Mesothelial cell of epicardium (in vitro differentiated cells): Measurements from ENCODE around the gene PARD3B. TPM values are rescaled to one million over a fixed set of nuclear protein-coding genes. Genes with fewer than 3 reads are reported as not detected.

Experiments used
- DNase-seq, 2 experiments: peaks; one replicate each; pipeline ENCODE4 v3.0.0; 2021; ENCODE audit warnings: low spot score in 2 of 2; ENCODE audit not compliant: unreplicated experiment in 2 of 2
- H3K27ac Mint-ChIP-seq: 2 replicates; pipeline ENCODE4 v1.8.0; 2021; ENCODE audit warnings: mixed read lengths
- H3K27me3 Mint-ChIP-seq: 2 replicates; pipeline ENCODE4 v1.8.0; 2021; ENCODE audit warnings: low read depth, mixed read lengths
- H3K36me3 Mint-ChIP-seq: 2 replicates; pipeline ENCODE4 v1.8.0; 2021; ENCODE audit warnings: mixed read lengths
- H3K4me1 Mint-ChIP-seq: 2 replicates; pipeline ENCODE4 v1.8.0; 2021; ENCODE audit warnings: mixed read lengths
- H3K4me3 Mint-ChIP-seq: 2 replicates; pipeline ENCODE4 v1.8.0; 2021; ENCODE audit warnings: mild to moderate bottlenecking, moderate library complexity, mixed read lengths
- H3K9me3 Mint-ChIP-seq: 2 replicates; pipeline ENCODE4 v1.8.0; 2021; ENCODE audit warnings: mixed read lengths
- total RNA-seq: library from RNA; stranded (reverse); gene quantifications from 3 replicates; pipeline ENCODE4 v1.2.1, GENCODE V29; 2021
- TF ChIP-seq, protein P1 (sequence below): fragments of 200-600 bp; sonication (generic); IDR thresholded peaks from one replicate; pipeline ENCODE4 v1.5.0; 2021; ENCODE audit warnings: antibody characterized with exemption; ENCODE audit not compliant: unreplicated experiment

PARD3B gene
- total RNA-seq, 1 donor from 2014 or later = 23.4 TPM

DNA sequence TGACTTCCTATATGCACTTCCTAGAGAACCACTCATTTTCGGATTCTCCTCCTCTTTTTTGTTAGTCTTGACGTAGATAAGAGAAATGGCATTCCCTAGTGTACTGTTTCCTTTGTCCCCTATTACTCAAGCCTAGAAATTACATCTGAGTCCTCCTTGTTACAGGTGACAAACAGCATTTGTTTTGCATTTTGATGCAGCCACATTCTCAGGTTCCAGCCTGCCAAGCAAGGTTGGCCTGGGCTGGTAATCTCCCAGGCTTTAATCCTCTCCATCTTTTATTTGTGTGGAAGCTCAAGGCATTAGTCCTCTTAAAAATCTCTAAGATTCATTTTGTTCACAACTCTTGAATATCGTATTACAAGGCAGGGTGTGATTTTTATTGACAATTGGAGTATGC, 819.0 kb downstream of the PARD3B start:
- H3K27ac Mint-ChIP-seq = no peak overlapping the region
- DNase-seq = no peak
- peaks cover 7% of the 10 kb centered on the region for H3K27me3 Mint-ChIP-seq
- no peak overlapping the region for H3K4me3 Mint-ChIP-seq
- TF ChIP-seq, protein P1, sequence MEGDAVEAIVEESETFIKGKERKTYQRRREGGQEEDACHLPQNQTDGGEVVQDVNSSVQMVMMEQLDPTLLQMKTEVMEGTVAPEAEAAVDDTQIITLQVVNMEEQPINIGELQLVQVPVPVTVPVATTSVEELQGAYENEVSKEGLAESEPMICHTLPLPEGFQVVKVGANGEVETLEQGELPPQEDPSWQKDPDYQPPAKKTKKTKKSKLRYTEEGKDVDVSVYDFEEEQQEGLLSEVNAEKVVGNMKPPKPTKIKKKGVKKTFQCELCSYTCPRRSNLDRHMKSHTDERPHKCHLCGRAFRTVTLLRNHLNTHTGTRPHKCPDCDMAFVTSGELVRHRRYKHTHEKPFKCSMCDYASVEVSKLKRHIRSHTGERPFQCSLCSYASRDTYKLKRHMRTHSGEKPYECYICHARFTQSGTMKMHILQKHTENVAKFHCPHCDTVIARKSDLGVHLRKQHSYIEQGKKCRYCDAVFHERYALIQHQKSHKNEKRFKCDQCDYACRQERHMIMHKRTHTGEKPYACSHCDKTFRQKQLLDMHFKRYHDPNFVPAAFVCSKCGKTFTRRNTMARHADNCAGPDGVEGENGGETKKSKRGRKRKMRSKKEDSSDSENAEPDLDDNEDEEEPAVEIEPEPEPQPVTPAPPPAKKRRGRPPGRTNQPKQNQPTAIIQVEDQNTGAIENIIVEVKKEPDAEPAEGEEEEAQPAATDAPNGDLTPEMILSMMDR = no peak
- H3K9me3 Mint-ChIP-seq = no peaks in the 10 kb centered on the region
- H3K36me3 Mint-ChIP-seq = no peaks in the 10 kb centered on the region
- H3K4me1 Mint-ChIP-seq = peaks cover 40% of the 10 kb centered on the region

DNA sequence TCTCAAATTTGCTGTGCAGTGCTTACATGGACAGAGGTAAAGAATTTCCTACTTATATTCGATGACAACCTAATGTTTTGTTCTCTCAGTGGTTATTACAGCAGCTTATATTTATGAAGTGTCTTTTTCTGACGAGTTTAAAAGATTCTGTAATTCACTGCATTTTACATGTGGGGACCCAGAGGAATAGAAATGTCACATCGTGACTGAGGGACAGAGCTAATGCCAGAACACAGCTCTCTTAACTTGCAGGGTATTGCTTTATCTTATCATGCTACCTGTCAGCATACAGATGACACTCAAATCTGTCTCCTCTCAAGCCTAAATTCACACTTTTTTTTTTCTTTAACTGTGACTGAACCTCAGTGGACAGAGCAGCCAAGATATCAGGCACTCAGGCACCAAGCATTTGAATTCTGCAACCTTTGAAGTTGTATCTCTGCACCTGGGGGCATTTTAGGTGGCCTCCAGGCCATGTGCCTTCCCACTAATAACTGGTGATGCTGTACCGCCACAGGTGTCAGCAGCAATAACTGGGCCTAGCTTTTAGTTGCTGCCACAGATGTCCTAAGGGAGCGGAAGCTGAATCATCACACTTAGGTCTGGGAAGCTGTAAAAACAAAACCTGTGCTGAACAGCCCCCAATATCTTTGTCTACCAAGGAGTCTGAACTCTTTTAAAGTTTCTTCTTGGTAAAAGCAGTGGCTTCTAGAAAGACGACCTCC, 821.2 kb downstream of the PARD3B start:
- no peak overlapping the region for H3K27ac Mint-ChIP-seq
- H3K27me3 Mint-ChIP-seq = peaks cover 11% of the 10 kb centered on the region
- no peak overlapping the region for H3K4me3 Mint-ChIP-seq
- peaks cover 13% of the 10 kb centered on the region for H3K9me3 Mint-ChIP-seq
- DNase-seq = no peak
- peaks cover 34% of the 10 kb centered on the region for H3K4me1 Mint-ChIP-seq
- peaks cover 1% of the 10 kb centered on the region for H3K36me3 Mint-ChIP-seq
- TF ChIP-seq, protein P1 = no peak

DNA sequence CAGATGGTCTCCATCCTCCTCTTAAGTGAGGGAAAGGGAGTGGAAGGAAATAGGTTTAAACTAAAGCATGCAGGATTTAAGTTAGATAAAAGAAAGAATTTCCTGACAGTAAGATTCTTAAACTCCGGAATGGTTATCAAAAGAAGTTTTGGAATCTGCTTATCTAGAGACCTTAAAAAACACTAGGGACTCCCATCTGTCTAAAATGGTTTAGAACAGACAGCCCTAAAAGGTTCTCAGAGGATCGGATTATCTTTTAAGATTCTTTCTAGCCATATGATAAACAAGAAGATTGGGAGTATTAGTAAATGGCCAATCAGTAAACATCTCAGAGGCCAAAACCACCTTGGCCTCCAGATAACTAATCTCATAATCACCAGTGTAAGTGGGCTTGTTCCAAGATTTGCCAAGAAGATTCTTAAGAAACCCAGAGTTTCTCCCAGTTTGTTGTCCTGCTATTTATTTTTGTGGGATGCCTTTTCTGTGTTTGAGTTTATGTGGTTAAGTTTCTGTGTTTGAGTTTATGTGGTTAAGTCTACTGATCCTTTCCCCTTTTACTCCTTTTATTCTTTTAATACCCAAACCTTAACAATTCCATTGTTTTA, 822.2 kb downstream of the PARD3B start:
- H3K36me3 Mint-ChIP-seq = peaks cover 1% of the 10 kb centered on the region
- peak overlapping the region; percentile 37 for H3K27ac Mint-ChIP-seq
- peaks cover 11% of the 10 kb centered on the region for H3K27me3 Mint-ChIP-seq
- peaks cover 27% of the 10 kb centered on the region for H3K4me1 Mint-ChIP-seq
- peaks cover 13% of the 10 kb centered on the region for H3K9me3 Mint-ChIP-seq
- TF ChIP-seq, protein P1 = no peak
- no peak overlapping the region for H3K4me3 Mint-ChIP-seq
- DNase-seq = no peak

DNA sequence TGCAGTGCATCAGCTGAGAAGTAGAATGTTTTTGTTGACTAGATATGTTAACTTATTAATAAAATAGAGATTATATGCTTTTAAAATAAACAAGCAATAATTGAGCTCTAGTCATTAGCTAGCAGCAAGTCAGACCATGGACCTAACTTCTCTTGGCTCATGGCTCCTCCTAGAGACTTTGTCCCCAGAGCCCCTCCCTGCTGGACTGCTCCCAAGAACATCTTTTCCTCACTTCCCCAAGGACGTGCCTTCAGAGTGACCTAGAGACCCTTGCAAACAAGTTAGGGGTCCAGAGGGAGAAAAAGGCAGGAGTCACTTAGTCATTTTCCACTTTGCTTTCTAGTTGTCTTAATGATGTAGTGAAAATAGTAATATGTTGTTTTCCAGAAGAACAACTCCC, 824.5 kb downstream of the PARD3B start:
- Mint-ChIP-seq H3K9me3 (peaks cover 13% of the 10 kb centered on the region), H3K4me1 (peaks cover 19% of the 10 kb centered on the region), H3K4me3 (no peak overlapping the region), H3K27ac (no peak overlapping the region), H3K36me3 (peaks cover 1% of the 10 kb centered on the region), H3K27me3 (peaks cover 11% of the 10 kb centered on the region)
- DNase-seq = no peak
- TF ChIP-seq, protein P1 = no peak

DNA sequence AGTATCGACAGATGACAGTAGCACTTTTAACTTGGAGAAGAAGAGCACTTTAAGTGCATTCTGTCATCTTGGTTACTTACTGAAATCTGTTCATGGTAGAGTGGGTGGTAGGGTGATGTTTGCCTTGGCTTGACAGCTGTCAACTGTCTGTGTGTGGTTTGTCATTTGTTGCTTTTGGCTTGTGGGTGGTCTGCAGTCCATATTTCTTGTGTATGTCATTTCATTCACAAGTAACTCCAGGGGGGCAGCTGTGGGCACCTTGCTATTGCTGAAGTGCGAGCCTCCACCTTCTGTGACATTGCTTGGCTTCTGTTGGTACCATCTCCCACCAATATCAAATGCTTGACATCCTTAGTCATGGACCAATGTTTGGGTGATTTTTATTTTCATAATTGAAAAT, 825.5 kb downstream of the PARD3B start:
- Mint-ChIP-seq H3K9me3 (peaks cover 13% of the 10 kb centered on the region), H3K4me1 (peaks cover 25% of the 10 kb centered on the region), H3K27ac (no peak overlapping the region), H3K27me3 (peaks cover 11% of the 10 kb centered on the region), H3K36me3 (peaks cover 1% of the 10 kb centered on the region), H3K4me3 (no peak overlapping the region)
- DNase-seq = no peak
- TF ChIP-seq, protein P1 = no peak
